Ovary (tissue), 3 donors: Measurements from ENCODE around the gene PRLR.

ENCODE experiments used
- POLR2A ChIP-seq: fragments of 450-650 bp; IDR thresholded peaks from one replicate; pipeline ENCODE4 v1.6.1; 2017; ENCODE audit warnings: antibody characterized with exemption, mild to moderate bottlenecking, moderate library complexity
- TF ChIP-seq, protein P1 (sequence below), 3 donors: fragments of 450-650 bp in 2 of 3; fragments of 200-600 bp in 1 of 3; IDR thresholded peaks; one replicate each; pipeline versions ENCODE4 v1.5.1 to v1.8.0; 2016 to 2022; ENCODE audit warnings: antibody characterized with exemption in 3 of 3, mild to moderate bottlenecking in 1 of 3
- donor health status: DM: no; HTN: no; CAD: no.

GRCh38 chr5:35042781-35043180 lies 187.5 kb downstream of the PRLR start:
- TF ChIP-seq, protein P1, sequence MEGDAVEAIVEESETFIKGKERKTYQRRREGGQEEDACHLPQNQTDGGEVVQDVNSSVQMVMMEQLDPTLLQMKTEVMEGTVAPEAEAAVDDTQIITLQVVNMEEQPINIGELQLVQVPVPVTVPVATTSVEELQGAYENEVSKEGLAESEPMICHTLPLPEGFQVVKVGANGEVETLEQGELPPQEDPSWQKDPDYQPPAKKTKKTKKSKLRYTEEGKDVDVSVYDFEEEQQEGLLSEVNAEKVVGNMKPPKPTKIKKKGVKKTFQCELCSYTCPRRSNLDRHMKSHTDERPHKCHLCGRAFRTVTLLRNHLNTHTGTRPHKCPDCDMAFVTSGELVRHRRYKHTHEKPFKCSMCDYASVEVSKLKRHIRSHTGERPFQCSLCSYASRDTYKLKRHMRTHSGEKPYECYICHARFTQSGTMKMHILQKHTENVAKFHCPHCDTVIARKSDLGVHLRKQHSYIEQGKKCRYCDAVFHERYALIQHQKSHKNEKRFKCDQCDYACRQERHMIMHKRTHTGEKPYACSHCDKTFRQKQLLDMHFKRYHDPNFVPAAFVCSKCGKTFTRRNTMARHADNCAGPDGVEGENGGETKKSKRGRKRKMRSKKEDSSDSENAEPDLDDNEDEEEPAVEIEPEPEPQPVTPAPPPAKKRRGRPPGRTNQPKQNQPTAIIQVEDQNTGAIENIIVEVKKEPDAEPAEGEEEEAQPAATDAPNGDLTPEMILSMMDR (IDR thresholded peaks at IDR 0.05): no peak
- TF ChIP-seq POLR2A: no peak
